ENCODE measurements around the gene DNAAF8. TPM values are rescaled to one million over a fixed set of nuclear protein-coding genes. Genes with fewer than 3 reads are reported as not detected.

Gene DNAAF8
- total RNA-seq, 4 donors from 2014 or later, result 0.44 to 1.2 (median 0.91) TPM

GRCh38 chr16:4689091-4689671, 45.2 kb upstream of the DNAAF8 start:
- no peak for TF ChIP-seq CTCF (IDR thresholded peaks at IDR 0.05 in 4 of 5, conservative IDR thresholded peaks at IDR 0.05 in 1 of 5)
- TF ChIP-seq POLR2A (IDR thresholded peaks at IDR 0.05), result no peak
- H3K36me3 ChIP-seq, result peaks cover 0 to 16% of the 10 kb centered on the region in 2 donors
- intact Hi-C loops (cut with DNase I; ENCODE audit: low total_unique reads) (no loop called here), in situ Hi-C loops (cut with MboI; ENCODE audit: low sequenced_read_pairs in 4 of 4) (no loop called here)
- H3K9me3 ChIP-seq, result no peaks in the 10 kb centered on the region
- DNase-seq (no peak), ATAC-seq (no peak)
- peaks cover 29 to 30% of the 10 kb centered on the region in 2 donors for H3K4me1 ChIP-seq
- H3K27ac ChIP-seq, result peak overlapping the region in 2 of 4 donors; percentile 63 to 83
- H3K27me3 ChIP-seq, result no peaks in the 10 kb centered on the region
- no peak overlapping the region for H3K4me3 ChIP-seq

- in situ Hi-C loops (cut with MboI; ENCODE audit: low sequenced_read_pairs in 4 of 4), result no loop called here
- ATAC-seq, result no peak
- DNase-seq, result no peak
Observed at GRCh38 chr16:4689864-4690704, 44.3 kb upstream of the DNAAF8 start.

GRCh38 chr16:4690946-4691665, 43.2 kb upstream of the DNAAF8 start:
- TF ChIP-seq POLR2A (IDR thresholded peaks at IDR 0.05) (no peak), CTCF (IDR thresholded peaks at IDR 0.05 in 4 of 5, conservative IDR thresholded peaks at IDR 0.05 in 1 of 5) (no peak)
- Histone ChIP-seq H3K9me3 (no peaks in the 10 kb centered on the region), H3K27ac (no peak overlapping the region), H3K36me3 (peaks cover 0 to 7% of the 10 kb centered on the region in 2 donors), H3K27me3 (no peaks in the 10 kb centered on the region), H3K4me1 (peaks cover 27 to 32% of the 10 kb centered on the region in 2 donors), H3K4me3 (no peak overlapping the region)
- in situ Hi-C loops (cut with MboI; ENCODE audit: low sequenced_read_pairs in 4 of 4) (no loop called here), intact Hi-C loops (cut with DNase I; ENCODE audit: low total_unique reads) (no loop called here)
- DNase-seq (no peak), ATAC-seq (no peak)

More at GRCh38 chr16:4689864-4690704, 44.3 kb upstream of the DNAAF8 start:
- Histone ChIP-seq H3K9me3 (no peaks in the 10 kb centered on the region), H3K27ac (peak overlapping the region in 1 of 4 donors; percentile 83), H3K4me3 (no peak overlapping the region), H3K4me1 (peaks cover 25 to 32% of the 10 kb centered on the region in 2 donors), H3K27me3 (no peaks in the 10 kb centered on the region), H3K36me3 (peaks cover 0 to 11% of the 10 kb centered on the region in 2 donors)
- intact Hi-C loops (cut with DNase I; ENCODE audit: low total_unique reads), result no loop called here
- TF ChIP-seq CTCF (IDR thresholded peaks at IDR 0.05 in 4 of 5, conservative IDR thresholded peaks at IDR 0.05 in 1 of 5), result no peak
- TF ChIP-seq POLR2A (IDR thresholded peaks at IDR 0.05), result no peak

- Histone ChIP-seq H3K27me3 (no peaks in the 10 kb centered on the region), H3K27ac (peak overlapping the region in 1 of 4 donors; percentile 84), H3K9me3 (no peaks in the 10 kb centered on the region), H3K4me3 (no peak overlapping the region), H3K36me3 (peaks cover 0 to 7% of the 10 kb centered on the region in 2 donors), H3K4me1 (peaks cover 27 to 32% of the 10 kb centered on the region in 2 donors)
- intact Hi-C loops (cut with DNase I; ENCODE audit: low total_unique reads) (loop anchor here (2.0 kb wide), 2 partner anchors 43 to 265 kb away; partner anchors contain the start of genes ANKS3 and DNAAF8), in situ Hi-C loops (cut with MboI; ENCODE audit: low sequenced_read_pairs in 4 of 4) (no loop called here)
- DNase-seq (no peak), ATAC-seq (no peak)
- no peak for TF ChIP-seq CTCF (IDR thresholded peaks at IDR 0.05 in 4 of 5, conservative IDR thresholded peaks at IDR 0.05 in 1 of 5)
- TF ChIP-seq POLR2A (IDR thresholded peaks at IDR 0.05), result no peak
Observed at GRCh38 chr16:4691666-4692412, 42.5 kb upstream of the DNAAF8 start.

Measured in gastrocnemius medialis (tissue), 4 donors.